GM21381 (cell line): ENCODE results near the gene MARCHF2.

ENCODE experiments used
- ATAC-seq: cut with Tn5 transposase; IDR thresholded peaks from one replicate; pipeline ENCODE4 v1.9.1; 2021; ENCODE audit warnings: mild to moderate bottlenecking, moderate library complexity; ENCODE audit not compliant: unreplicated experiment

Gene MARCHF2

DNA sequence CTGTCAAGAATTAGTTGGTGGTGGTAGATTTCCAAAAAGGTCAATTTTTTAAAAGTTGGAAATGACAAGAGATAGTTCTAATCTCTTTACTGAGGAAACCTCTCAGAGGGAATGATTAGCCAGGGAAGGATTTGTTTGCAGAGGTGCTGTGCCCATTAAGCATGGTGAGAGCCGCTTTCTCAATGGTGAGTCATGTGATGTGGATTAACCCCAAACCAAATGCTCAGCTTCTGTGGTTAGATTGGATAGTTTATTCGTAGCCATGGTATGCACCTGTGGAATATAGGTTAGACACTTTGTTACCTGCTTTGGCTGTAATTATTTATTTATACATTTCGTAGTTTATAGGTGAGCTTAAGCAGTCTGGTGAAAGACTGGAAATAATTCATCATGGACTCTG is 38.8 kb downstream of the MARCHF2 start:
- ATAC-seq: no peak

DNA sequence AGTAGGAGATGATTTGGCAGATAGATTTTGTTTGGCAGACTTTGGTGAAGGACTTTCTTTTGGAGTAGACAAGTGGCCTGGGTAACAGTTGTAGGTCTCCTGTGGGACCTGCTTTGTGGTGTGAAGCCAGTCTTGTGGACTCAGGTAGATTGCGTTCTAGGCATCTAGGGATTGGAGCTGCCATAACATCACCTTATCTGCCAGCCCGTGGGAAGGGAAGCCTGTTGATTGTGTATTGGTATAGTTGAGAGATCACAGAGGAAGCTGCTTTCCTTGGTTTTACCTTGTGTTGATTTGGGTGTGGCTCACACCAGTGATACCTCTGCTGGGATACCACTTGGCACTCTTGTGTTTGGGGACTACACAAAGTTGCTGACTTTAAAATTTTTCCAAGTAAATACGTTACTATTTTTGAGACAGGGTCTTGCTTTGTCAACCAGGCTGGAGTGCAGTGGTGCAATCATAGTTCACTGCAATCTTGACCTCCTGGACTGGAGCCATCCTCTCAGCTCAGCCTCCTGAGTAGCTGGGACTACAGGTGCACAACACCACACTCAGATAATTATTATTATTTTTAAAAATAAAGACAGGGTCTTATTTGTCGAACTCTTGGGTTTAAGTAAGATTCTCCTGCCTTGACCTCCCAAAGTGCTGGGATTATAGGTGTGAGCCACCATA is 39.5 kb downstream of the MARCHF2 start:
- no peak for ATAC-seq

DNA sequence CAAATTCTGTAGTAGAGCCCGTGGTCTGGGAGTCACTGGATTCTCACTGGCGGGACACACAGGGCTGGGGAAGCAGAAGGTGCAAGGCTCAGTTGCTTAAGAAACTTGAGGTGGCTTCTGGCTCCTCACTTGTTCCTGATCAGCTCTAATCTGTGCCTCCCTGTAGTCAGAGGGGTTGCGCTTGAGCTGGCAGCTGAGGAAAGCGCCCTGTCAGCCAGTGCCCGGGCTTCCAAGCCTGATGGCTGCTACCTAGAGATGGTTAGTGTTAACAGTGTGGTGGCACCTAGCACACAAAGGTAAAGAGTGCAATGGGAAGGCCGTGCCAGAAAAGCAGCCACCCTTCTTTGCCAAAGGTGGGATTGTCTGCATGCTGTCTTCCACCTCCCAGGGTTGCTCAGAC is 40.5 kb downstream of the MARCHF2 start:
- no peak for ATAC-seq

DNA sequence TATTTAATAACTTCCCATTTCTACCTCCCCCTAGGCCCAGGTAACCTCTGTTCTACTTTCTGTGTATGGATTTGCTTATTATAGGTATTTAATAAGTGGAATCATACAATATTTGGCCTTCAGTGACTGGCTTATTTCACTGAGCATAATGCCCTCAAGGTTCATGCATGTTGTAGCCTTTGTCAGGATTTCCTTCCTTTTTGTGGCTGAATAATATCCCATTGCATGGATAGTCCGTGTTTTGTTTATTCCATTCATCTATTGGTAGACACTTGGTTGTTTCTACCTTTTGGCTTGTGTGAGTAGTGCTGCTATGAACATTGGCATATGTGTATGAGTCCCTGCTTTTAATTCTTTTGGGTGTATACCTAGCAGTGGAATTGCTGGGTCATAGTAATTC is 41.1 kb downstream of the MARCHF2 start:
- ATAC-seq: no peak

DNA sequence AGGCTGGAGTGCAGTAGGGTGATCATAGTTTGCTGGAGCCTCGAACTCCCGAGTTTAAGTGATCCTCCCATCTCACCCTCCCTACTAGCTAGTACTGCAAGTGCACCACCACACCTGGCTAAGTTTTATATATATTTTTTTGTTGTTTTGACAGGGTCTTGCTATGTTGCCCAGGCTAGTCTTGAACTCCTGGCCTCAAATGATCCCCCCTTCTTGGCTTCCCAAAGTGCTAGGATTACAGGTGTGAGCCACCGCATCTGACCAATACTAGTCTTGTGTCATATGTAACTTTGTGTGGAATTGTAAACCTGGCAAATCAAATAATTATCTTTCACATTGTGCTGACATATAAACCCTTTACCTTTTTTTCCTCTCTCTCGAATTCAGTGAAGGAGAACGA is 41.9 kb downstream of the MARCHF2 start:
- no peak for ATAC-seq

DNA sequence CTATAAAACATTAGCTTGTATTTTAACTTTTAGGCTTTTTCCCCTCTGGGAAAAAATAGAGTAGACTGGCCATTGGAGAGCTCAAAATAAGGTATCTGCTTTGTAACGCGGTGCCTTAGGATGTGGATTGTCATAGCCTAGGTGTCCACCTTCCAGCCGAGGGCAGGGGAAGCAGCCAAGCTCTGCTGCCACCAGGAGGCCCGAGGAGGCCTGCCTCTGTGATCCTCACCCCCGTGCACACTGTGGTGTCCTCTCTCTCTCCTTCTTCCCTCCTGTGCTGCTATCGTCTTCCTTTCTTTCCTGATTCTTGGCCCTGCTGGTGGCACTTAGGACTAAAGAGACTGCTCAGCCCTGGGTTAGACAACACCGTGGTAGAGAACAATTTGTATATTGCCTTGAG is 43.0 kb downstream of the MARCHF2 start:
- no peak for ATAC-seq

DNA sequence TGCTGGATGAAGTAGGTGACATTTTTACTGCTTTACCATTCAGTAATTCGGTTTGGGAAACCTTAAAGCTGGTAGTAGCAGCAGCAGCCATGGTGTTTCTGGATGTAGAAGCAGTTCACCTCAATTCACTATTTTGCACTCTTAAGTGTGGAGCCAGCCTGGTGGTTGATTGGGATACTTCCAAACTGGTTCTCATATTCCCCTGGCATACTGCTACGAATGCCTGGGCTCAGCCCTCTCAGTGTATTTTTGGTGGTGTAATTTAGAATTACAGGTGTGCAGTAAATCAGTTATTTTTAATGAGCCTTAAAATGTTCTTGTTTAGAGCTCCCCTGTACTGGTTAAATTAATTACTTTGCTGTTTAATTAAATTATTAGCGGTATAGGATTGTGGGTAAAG is 44.1 kb downstream of the MARCHF2 start:
- ATAC-seq: no peak

DNA sequence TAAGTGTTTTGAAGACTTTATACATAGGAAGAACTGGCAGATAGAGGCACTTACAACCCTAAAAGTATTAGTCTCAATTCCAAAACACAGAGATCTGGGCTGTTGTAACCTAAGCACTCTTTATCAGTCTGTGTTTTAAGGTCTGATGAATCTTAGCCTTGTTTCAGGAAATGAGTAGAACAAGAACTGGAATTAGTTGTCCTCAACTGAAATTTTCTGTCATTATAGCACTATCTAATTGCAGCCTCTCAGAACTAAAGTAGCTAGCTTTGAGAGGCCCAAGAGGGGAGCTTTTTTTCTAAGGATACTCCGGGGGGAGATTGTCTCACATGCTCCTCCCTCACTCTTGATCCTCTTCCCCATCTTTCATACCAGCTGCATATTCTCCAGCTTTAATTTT is 44.7 kb downstream of the MARCHF2 start:
- no peak for ATAC-seq

DNA sequence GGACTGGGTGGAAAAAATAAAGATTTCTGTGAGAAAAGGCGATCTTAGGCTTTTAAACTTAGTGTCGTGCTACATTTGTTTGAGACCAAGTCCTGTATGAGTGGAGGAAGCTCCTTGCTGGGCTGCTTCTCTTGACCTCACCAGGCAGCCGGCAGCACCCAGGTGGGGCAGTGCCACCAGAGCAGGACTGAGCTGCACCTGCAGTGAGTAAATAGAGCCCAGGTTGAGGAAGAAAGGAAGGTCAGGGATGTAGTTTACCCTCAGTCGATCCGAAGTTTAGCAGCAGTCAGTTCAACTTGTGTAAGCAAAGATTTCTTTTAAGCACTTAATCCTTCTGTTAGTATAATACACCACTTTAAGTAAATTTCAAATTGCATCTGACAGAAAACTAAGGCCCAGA is 45.3 kb downstream of the MARCHF2 start:
- no peak for ATAC-seq

DNA sequence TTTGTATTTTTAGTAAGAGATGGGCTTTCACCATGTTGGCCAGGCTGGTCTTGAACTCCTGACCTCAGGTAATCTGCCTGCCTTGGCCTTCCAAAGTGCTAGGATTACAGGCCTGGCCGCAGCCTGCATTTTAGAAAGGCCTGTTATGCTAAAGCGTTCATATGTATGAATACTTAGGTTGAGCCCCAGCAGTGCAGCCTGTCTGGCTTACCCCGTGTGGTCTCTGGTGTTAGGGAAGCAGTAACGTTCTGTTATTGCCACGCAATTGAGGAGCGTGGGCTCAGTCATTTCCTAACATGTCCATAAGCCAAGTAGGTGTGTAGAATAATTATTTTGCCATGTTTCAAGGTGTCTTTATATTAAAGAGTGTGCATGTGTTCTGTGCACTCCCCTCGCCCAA is 46.0 kb downstream of the MARCHF2 start:
- ATAC-seq: no peak

DNA sequence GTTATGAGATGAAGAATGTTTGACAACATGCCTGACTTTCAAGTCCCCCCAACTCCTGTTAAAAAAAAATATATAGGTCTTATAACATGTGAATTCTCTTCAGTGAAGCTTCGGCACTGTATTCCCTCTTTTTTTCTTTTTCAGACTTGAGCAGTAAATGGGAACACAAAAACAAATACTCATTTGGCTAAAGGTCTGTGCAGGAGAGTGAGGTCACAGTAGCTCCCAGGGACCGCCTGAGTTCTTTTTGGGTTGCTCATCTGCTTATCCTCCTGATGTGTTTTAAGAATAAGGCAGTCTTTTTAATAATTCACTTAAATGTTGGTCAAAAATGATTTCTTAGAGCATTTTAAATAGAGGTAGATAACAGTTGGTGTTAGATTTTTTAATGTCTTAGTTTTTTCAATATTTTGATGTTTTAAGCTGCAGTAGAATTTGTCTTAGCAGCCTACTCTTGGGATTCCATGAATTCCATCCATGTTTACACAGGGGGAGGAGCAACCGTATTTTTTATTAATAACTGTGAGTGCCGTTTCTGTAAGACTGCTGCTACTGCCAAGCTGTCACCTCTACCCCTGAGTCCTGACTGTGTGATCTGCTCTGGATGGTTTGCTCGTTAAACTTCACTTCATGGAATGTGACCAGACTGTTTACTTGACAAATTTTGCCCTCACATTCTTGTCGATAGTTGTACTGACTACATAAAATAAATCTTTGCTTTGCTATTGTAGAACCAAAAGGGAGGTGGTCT is 46.6 kb downstream of the MARCHF2 start:
- ATAC-seq: no peak

DNA sequence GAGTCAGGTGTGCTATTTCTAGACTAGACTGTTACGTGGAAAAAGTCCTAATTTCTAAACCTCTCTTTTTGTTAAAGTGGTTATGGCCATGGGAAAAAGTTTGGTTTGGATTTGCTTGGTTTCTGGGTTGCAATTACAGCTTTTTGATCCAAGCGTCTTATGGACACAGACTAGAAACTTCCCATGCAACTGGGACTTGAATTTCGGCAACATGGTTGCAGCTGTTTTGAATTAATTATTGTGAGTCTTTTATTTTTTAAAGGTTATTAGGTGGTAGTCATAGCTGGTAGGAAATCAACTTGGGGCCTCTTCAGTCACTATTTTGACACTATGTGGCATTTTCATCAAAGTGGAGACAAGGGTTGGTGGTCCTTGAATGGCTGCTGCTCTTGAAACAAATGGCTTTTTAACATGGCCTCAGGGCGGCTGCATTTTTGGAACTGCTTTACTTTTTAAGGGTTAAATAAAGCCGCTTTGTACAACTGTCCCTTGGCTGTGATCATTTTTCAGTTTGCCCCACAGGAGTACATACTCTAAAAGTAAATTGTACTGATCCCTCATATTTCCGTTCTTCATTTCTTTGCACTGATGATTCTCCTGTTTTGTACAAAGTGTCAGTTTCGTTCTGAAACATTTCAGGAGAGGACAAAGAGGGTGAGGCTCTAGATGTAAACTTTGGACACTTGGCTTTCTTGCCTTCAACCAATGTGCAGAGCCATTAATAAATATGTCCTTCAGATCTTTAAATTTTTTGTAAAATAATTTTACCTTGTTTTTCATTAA is 47.6 kb downstream of the MARCHF2 start:
- no peak for ATAC-seq

DNA sequence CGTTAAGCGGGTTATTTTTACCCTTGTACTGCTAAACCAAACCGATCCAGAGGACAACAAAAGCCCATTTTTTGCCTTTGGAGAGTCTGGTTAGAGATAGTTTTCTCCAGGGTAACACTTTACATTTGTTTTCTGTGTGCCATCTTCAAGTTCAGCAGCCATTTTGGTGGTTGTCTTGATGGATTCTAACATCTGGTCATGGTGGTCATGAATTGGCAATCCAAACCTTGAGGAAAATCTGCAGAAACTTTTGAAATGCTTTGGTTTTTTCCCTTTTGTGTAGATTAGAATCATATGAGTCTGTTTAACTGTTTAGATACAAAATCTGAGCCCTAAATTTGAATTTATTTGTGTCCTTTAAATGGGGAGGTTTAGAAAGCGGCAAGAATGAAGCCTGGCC is 48.3 kb downstream of the MARCHF2 start:
- ATAC-seq: no peak

DNA sequence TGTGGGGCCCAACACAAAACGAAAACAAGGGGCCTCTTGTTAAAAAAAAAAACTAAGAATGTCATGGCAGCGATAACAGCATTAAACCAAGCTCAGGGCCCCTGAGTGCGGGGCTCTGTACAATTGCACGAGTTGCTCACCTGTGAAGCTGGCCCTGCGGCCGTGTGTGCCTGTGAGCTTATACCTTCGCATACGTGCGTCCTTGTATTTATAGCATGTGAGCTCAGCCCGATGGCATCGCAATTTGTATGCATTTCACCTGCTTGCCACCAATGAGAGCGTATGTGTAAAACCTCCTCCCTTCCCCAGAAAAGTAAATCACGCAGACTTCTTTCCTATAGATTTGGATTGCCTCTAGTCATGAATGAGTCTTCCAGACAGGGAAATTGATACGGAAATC is 48.8 kb downstream of the MARCHF2 start:
- no peak for ATAC-seq

DNA sequence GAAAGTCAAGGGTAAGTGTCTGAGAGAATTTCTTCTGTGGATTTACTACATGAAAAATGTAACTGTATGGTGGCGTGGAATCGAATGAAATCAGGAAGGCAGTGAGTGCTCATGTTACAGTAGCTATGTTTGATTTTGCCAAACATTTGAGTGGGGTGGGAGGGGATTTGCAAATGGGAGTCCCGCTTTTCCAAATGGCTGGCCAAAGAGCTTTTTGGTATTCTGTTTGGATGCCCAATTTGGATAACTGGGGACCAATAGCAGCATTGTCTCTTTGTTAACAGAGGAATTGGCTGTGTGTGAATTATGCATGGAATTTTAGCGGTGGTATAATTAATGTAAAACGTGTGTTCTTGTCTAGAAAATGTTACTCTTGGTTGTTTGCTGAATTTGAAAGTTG is 49.5 kb downstream of the MARCHF2 start:
- no peak for ATAC-seq

DNA sequence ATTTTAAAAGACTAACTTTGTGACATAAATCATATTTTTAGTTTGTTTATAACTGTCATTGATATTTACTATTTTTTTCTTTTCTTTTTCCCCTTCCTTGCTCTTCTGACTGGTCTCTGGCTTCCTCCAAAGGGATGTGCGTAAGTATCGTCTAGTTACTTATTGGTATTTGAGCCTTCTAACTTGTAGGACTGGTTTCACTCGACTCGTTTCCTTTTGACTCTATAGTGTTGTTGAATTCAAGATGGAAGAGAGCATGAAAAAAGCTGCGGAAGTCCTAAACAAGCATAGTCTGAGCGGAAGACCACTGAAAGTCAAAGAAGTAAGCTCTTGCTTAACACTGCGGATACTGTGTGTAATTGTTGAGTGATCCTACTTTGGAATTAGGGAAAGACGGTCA is 50.3 kb downstream of the MARCHF2 start:
- no peak for ATAC-seq

DNA sequence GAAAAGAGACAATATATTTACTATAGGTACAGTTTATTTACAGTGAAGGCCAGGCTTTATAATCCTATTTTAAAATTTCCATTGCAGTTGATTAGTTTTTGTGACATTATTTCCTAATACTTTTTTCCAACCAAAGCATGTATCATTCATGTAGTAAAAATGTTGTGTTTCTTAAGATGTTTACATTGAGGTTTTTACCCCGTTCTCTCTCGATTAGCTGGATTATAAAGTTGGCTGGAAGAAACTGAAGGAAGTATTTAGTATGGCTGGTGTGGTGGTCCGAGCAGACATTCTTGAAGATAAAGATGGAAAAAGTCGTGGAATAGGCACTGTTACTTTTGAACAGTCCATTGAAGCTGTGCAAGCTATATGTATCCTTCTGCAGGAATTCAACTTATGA is 52.9 kb downstream of the MARCHF2 start:
- ATAC-seq: no peak

DNA sequence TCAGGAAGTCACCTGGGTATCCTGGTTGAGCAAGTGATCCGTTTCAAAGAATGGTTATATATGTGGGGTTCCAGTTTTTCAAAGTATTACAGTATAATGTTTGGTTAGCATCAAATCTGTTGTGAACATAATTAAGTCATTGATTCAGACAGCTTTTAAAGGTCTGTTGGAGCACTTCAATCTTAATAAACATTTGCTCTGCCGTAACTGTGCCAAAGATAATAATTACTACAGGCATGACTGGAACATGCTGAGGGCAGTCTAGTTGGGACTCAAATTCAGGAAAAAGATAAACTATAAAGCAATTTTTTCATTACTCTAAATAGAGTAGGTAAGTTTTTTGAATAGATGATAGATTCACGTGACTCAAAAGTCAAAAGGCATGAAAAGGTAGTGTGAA is 55.0 kb downstream of the MARCHF2 start:
- ATAC-seq: no peak

DNA sequence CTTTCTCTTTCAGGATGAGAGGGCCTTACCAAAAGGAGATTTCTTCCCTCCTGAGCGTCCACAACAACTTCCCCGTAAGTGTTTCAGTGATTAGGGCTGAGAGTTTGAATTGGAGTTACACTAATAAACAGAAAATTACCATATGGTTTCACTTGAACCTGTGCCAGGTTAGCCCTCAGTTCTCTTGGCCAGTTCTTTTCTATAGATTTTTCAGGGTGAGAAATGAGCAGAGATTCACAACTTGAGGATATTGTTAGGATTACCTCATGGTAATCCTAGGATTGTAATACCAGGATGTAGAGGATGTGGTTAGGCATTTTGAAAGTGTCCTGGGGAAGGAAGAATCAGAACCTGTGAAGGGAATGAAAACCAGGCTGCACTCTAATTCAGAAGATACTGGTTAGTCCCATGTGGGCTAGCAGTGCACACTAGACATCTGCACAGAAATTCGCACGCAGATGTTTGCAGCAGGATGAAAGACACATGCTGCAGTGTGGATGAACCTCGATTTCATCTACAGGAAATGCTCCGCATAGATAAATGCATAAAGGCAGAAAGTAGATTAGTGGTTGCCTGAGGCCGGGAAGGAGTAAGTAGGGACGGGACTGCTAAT is 55.8 kb downstream of the MARCHF2 start:
- no peak for ATAC-seq

DNA sequence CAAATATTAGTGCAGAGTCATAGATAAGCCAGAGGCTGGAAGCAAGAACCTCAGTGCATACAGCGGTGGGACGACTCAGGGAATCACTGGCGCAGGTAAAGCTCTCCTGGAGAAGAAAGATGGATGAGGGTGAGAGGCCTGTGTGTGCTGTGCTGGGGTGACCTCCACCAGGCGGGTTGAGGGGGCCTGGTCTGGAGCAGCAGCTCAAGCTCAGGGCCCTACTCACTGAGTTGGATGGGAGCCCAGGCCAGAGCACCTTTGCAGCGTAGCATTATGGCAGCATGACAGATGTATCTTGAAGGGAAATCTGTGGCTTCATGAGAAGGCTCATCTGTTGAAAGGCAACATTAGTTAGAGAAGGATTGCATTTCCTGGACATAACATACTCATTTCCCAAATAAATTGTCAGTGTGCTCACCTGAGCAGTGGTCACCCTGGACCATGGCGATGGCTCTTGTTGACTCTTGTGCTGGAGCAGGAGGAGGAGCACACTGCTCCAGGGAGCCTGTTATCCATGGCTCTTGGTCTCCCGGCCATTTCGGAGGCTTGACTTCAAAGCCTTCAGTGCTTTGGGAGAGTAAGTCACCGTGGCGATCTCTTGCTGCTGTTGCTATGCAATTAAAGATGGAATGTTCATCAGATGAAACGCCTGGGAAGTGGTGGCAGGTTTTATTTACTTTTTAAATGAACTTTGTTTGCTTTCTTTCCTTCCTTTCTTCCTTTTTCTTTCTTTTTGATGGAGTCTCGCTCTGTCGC is 56.7 kb downstream of the MARCHF2 start:
- ATAC-seq: no peak
